ENCODE measurements around the gene NUDT3. TPM values are rescaled to one million over a fixed set of nuclear protein-coding genes. Genes with fewer than 3 reads are reported as not detected.

Gene NUDT3
- total RNA-seq, 1 donor from 2014 or later = 21.8 TPM

Other genes with a start within 250 kb of the NUDT3 start
- gene GRM4, start 246.6 kb downstream of the NUDT3 start, total RNA-seq = not detected in 2 replicates
- 509 and 520 TPM in 2 replicates for gene HMGA1, start 155.8 kb downstream of the NUDT3 start, total RNA-seq
- 12.6 and 13.5 TPM in 2 replicates for gene SMIM29, start 143.7 kb downstream of the NUDT3 start, total RNA-seq
- gene RPS10, start 33.4 kb upstream of the NUDT3 start, total RNA-seq = 1,681 and 1,689 TPM in 2 replicates
- gene PACSIN1, start 73.4 kb upstream of the NUDT3 start, total RNA-seq = not detected in 2 replicates
- gene SPDEF, start 163.7 kb upstream of the NUDT3 start, total RNA-seq = not detected in 2 replicates

All from activated CD4-positive, alpha-beta T cell treated with anti-CD3 and anti-CD28 coated beads, Interleukin-2, amount 10 ng/mL, durations not matched to agents 24 days and 14 days (primary cell).